Measurements from ENCODE around the gene HTR3A. TPM values are rescaled to one million over a fixed set of nuclear protein-coding genes. Genes with fewer than 3 reads are reported as not detected.

Gene HTR3A
- total and polyA plus RNA-seq, 2 experiments from 2014 or later, result 5.8 to 8.1 TPM

DNA sequence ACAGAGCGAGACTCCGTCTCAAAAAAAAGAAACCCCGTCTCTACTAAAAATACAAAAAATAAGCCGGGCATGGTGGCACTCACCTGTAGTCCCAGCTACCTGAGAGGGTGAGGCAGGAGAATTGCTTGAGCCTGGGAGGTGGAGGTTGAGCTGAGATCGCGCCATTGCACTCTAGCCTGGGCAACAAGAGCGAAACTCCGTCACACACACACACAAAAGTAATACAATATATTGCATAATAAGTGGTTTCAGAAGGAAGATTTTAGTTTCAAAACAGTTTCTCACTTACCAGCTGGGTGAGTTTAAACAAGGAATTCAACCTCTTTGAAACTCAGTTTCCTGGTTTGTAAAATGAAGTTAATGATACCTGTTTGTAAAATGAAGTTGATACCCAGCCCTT lies 32.7 kb upstream of the HTR3A start:
- no peak overlapping the region for H3K27ac Mint-ChIP-seq
- TF ChIP-seq EZH2phosphoT487 (IDR thresholded peaks at IDR 0.05; ENCODE audit: unreplicated experiment) (no peak), NANOG (IDR thresholded peaks at IDR 0.05; ENCODE audit: borderline replicate concordance) (no peak), POLR2AphosphoS5 (IDR thresholded peaks at IDR 0.05; ENCODE audit: low read depth) (no peak), REST (IDR thresholded peaks at IDR 0.05; ENCODE audit: unreplicated experiment) (no peak), ZNF331 (CRISPR knock-in tag; IDR thresholded peaks at IDR 0.05; ENCODE audit: low read depth) (no peak), CREB1 (CRISPR knock-in tag; IDR thresholded peaks at IDR 0.05; ENCODE audit: low read depth) (no peak), ZNF114 (CRISPR knock-in tag; IDR thresholded peaks at IDR 0.05) (no peak), STAT1 (IDR thresholded peaks at IDR 0.05; ENCODE audit: unreplicated experiment) (no peak), JUNB (IDR thresholded peaks at IDR 0.05; ENCODE audit: unreplicated experiment) (no peak), EZH2 (IDR thresholded peaks at IDR 0.05; ENCODE audit: low read depth, unreplicated experiment) (no peak)
- TF ChIP-seq, protein P1, sequence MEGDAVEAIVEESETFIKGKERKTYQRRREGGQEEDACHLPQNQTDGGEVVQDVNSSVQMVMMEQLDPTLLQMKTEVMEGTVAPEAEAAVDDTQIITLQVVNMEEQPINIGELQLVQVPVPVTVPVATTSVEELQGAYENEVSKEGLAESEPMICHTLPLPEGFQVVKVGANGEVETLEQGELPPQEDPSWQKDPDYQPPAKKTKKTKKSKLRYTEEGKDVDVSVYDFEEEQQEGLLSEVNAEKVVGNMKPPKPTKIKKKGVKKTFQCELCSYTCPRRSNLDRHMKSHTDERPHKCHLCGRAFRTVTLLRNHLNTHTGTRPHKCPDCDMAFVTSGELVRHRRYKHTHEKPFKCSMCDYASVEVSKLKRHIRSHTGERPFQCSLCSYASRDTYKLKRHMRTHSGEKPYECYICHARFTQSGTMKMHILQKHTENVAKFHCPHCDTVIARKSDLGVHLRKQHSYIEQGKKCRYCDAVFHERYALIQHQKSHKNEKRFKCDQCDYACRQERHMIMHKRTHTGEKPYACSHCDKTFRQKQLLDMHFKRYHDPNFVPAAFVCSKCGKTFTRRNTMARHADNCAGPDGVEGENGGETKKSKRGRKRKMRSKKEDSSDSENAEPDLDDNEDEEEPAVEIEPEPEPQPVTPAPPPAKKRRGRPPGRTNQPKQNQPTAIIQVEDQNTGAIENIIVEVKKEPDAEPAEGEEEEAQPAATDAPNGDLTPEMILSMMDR (conservative IDR thresholded peaks at IDR 0.05; ENCODE audit: low read depth in 2 of 2), result no peak
- TF ChIP-seq, protein P2, sequence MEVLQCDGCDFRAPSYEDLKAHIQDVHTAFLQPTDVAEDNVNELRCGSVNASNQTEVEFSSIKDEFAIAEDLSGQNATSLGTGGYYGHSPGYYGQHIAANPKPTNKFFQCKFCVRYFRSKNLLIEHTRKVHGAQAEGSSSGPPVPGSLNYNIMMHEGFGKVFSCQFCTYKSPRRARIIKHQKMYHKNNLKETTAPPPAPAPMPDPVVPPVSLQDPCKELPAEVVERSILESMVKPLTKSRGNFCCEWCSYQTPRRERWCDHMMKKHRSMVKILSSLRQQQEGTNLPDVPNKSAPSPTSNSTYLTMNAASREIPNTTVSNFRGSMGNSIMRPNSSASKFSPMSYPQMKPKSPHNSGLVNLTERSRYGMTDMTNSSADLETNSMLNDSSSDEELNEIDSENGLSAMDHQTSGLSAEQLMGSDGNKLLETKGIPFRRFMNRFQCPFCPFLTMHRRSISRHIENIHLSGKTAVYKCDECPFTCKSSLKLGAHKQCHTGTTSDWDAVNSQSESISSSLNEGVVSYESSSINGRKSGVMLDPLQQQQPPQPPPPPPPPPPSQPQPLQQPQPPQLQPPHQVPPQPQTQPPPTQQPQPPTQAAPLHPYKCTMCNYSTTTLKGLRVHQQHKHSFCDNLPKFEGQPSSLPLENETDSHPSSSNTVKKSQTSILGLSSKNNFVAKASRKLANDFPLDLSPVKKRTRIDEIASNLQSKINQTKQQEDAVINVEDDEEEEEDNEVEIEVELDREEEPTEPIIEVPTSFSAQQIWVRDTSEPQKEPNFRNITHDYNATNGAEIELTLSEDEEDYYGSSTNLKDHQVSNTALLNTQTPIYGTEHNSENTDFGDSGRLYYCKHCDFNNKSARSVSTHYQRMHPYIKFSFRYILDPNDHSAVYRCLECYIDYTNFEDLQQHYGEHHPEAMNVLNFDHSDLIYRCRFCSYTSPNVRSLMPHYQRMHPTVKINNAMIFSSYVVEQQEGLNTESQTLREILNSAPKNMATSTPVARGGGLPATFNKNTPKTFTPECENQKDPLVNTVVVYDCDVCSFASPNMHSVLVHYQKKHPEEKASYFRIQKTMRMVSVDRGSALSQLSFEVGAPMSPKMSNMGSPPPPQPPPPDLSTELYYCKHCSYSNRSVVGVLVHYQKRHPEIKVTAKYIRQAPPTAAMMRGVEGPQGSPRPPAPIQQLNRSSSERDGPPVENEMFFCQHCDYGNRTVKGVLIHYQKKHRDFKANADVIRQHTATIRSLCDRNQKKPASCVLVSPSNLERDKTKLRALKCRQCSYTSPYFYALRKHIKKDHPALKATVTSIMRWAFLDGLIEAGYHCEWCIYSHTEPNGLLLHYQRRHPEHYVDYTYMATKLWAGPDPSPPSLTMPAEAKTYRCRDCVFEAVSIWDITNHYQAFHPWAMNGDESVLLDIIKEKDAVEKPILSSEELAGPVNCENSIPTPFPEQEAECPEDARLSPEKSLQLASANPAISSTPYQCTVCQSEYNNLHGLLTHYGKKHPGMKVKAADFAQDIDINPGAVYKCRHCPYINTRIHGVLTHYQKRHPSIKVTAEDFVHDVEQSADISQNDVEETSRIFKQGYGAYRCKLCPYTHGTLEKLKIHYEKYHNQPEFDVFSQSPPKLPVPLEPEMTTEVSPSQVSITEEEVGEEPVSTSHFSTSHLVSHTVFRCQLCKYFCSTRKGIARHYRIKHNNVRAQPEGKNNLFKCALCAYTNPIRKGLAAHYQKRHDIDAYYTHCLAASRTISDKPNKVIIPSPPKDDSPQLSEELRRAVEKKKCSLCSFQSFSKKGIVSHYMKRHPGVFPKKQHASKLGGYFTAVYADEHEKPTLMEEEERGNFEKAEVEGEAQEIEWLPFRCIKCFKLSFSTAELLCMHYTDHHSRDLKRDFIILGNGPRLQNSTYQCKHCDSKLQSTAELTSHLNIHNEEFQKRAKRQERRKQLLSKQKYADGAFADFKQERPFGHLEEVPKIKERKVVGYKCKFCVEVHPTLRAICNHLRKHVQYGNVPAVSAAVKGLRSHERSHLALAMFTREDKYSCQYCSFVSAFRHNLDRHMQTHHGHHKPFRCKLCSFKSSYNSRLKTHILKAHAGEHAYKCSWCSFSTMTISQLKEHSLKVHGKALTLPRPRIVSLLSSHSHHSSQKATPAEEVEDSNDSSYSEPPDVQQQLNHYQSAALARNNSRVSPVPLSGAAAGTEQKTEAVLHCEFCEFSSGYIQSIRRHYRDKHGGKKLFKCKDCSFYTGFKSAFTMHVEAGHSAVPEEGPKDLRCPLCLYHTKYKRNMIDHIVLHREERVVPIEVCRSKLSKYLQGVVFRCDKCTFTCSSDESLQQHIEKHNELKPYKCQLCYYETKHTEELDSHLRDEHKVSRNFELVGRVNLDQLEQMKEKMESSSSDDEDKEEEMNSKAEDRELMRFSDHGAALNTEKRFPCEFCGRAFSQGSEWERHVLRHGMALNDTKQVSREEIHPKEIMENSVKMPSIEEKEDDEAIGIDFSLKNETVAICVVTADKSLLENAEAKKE (CRISPR knock-in tag; IDR thresholded peaks at IDR 0.05), result no peak
- TF ChIP-seq, protein P3, sequence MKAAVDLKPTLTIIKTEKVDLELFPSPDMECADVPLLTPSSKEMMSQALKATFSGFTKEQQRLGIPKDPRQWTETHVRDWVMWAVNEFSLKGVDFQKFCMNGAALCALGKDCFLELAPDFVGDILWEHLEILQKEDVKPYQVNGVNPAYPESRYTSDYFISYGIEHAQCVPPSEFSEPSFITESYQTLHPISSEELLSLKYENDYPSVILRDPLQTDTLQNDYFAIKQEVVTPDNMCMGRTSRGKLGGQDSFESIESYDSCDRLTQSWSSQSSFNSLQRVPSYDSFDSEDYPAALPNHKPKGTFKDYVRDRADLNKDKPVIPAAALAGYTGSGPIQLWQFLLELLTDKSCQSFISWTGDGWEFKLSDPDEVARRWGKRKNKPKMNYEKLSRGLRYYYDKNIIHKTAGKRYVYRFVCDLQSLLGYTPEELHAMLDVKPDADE (IDR thresholded peaks at IDR 0.05), result no peak

More for the DNA sequence above, 32.7 kb upstream of the HTR3A start:
- no peaks in the 10 kb centered on the region for H3F3A ChIP-seq (replicated peaks; ENCODE audit: low read depth)
- ATAC-seq (no peak), DNase-seq (ENCODE audit: low spot score) (no peak)
- no peaks in the 10 kb centered on the region for H3K4me1 ChIP-seq (ENCODE audit: insufficient read depth)
- H3K27me3 ChIP-seq (ENCODE audit: insufficient read depth), result no peaks in the 10 kb centered on the region
- Mint-ChIP-seq H3K4me1 (no peaks in the 10 kb centered on the region), H3K4me3 (no peak overlapping the region), H3K36me3 (ENCODE audit: low read depth) (no peaks in the 10 kb centered on the region), H3K9me3 (no peaks in the 10 kb centered on the region), H3K27me3 (ENCODE audit: insufficient read depth, low read depth, poor library complexity) (peaks cover 2% of the 10 kb centered on the region)
- no peak overlapping the region for H3K4me2 ChIP-seq
- no peaks in the 10 kb centered on the region for H3K36me3 ChIP-seq (ENCODE audit: insufficient read depth)
- no peak overlapping the region for H3K27ac ChIP-seq (ENCODE audit: low read depth)
- no peak overlapping the region for H3K4me3 ChIP-seq
- H3K79me2 ChIP-seq (replicated peaks; ENCODE audit: insufficient read depth), result no peaks in the 10 kb centered on the region
- H2AFZ ChIP-seq, result peak overlapping the region; percentile 66; the same call in 1 of the 2 replicates
- H3K9me2 ChIP-seq (ENCODE audit: insufficient read depth), result no peaks in the 10 kb centered on the region
- no peaks in the 10 kb centered on the region for H4K20me1 ChIP-seq (replicated peaks; ENCODE audit: insufficient read depth)
